HUDEP-2 (cell line): ENCODE results near the gene JAK3.
"Not testable (repeated sequence)": the region's sequence is repeated elsewhere in the genome, so short reads cannot be mapped to it uniquely, and the experiment has no call there.

Experiments
- DNase-seq, 76 experiments: peaks; one replicate each; lab custom pipeline; 2025; ENCODE audit not compliant: unreplicated experiment in 76 of 76; lab: John Stamatoyannopoulos, UW

JAK3 gene

DNA sequence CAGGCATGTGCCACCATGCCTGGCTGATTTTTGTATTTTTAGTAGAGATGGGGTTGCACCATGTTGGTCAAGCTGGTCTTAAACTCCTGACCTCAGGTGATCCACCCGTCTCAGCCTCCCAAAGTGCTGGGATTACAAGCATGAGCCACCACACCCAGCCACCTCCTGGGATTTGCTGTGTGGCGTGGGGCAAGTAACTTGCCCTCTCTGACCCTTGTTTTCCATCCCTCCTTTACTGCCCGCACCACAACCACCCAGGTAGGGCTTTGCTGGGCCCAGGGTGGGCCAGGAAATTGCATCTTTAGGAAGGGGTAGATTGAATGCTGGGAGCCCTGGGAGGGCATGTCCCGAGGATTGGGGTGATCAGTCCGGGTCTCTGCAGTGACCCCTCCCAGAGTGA lies 64.1 kb downstream of the JAK3 start:
- DNase-seq = not testable (repeated sequence)

DNA sequence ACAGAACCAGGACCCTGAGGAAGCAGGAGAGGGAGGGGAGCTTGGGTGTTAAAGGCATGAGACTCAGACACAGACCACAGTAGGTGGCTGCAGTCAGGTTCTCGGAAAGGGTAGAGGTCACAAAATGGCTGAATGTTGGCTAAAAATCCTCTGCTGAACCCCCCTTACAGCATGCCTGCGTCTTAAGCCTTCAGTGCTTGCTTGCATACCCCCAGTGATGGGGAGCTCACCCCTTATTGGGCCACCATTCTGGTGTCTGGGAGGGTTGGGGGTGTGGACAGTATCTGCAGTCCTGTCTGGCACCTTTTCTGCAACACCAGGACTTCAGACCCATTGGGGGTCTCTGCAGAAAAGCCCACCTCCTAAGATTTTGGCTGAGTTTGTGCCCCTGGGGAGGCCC lies 67.0 kb downstream of the JAK3 start:
- no peak for DNase-seq

DNA sequence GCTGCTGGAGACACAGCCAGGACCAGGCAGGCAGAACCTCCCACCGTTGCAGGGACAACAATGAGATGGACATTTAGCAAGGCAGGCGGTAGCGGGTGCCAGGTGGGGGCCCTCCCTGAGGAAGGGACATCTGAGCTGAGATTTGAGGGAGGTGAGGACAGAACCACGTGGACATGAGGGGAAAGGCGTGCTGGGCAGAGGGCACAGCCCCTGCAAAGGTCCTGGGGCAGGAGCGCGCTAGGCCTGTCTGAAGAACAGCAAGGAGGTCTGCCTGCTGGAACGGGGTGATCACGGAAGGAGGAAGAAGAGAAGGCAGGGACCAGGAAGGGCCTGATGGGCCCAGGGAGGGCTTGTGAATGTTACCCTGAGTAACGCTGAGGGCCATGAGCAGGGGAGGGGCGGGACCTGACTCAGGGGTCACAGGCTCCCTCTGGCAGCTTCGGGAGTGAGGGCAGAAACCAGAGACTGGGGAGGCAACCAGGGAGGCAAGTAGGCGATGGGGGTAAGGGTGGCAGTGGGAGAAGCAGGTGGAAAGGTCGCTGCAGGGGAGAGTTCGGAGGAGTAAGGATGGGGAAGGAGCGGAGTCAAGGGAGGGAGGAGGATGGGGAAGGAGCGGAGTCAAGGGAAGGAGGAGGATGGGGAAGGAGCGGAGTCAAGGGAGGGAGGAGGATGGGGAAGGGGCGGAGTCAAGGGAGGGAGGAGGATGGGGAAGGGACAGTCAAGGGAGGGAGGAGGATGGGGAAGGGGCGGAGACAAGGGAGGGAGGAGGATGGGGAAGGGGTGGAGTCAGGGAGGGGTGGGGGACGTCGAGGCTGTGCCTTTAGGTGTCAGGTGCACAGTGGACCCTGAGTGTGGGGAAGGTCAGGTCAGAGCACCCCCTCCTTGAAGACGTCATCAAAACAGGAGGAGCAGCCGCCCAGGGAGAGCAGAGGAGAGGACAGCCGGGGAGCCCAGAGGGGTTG lies 68.5 kb downstream of the JAK3 start:
- peak in 5 of 76 experiments; percentile 10 to 37 (median 28) for DNase-seq

DNA sequence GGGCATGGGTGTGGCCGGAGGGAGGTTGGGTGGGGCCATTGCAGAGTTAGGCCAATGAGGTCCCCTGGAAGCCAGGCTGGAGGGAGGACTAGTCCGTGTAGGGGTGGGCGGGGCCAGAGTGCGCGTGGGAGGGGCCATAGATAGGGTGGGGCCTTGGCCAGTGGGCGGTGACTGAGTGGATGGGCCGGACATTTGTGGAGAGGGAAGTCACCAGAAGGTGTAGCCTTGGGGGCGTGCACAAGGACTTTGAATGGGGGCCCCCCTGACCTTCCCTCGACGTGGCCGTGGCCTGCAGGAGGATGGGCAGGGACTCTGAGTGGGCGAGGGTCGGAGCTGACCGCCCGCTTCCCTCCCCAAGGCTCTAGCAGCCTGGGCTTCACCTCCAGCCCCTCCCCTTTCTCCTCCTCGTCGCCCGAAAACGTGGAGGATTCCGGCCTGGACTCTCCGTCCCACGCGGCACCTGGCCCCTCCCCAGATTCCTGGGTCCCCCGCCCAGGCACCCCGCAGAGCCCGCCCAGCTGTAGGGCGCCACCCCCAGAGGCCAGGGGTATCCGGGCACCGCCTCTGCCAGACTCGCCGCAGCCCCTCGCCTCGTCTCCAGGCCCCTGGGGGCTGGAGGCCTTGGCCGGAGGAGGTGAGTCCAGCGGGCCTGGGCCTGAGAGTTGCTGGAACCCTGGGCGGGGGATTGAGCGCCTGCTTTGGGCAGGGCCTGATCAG lies 69.4 kb downstream of the JAK3 start:
- peak in 67 of 76 experiments; percentile 24 to 91 (median 74) for DNase-seq

DNA sequence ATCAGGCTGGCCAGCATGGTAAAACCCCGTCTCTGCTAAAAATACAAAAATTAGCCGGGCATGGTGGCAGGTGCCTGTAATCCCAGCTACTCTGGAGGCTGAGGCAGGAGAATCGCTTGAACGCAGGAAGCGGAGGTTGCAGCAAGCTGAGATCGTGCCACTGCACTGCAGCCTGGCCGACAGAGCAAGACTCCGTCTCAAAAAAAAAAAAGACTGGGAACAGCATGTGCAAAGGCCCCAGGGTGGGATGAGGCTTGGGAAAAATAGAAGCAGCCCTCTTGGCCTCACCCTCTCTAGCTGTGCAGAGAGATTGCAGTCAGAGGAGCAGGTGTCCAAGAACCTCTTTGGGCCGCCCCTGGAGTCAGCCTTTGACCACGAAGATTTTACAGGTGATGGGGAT lies 69.9 kb downstream of the JAK3 start:
- DNase-seq = not testable (repeated sequence)

DNA sequence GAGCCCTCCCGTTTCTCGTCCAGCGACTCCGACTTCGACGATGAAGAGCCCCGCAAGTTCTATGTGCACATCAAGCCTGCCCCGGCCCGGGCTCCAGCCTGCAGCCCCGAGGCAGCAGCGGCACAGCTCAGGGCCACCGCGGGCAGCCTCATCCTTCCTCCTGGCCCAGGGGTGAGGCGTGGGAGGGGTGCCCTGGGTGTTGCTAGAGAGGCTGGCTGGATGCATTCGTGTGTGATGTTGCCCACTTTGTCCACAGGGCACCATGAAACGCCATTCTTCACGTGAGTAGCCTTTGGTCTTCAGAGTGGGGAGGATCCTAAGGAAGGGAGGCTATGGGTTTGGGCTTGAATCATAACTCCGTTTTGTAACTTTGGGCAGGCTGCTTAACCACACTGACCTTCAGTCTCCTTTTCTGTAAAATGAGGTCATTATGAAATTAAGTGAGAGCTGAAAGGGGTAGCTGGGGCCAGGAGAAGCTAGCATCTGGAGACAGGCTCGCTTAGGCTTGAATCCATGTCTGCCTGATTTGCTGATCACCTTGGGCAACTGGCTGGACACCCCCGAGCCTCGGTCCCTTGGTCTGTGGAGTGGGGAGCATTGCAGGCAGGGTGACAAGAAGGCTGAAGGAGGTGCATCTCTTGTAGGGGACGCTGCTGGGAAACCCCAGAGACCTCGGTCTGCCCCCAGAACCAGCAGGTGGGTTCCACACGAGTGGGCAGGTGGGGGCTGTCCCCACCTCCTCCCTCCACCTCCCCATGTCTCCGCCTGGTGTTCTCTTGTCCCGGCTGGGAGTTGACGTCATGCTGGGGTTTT lies 71.6 kb downstream of the JAK3 start:
- no peak for DNase-seq

DNA sequence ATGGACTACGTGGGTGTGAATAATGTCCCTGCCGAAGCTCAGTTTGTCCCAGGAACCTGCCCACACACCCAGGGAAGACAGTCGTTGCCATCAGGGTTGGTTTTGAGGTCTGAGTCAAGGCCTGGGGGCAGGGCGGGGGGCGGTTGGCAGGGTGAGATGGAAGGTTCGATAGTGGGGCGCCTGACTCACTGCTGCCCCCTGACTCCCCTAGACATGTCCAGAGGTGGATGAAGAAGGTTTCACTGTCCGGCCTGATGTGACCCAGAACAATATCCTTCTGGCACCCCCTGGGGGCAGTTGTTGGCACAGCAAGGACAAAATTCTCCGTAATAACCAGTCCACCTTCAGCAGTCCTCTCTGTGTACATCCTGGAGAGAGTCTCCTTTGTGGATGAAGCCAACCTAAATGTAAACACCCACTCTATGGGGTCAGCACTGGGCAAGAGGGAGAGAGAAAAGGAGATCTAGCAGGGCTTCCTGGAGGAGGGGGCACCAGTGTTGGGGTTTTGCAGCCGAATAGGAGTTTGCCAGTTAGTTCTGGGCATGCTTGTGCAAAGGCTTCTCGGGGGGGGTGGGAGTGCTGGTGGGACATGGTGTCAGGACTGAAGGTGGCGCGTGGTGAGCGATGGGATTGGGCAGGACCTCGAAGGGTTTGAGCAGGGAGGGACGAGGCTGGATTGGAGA lies 72.4 kb downstream of the JAK3 start:
- peak in 64 of 76 experiments; percentile 19 to 86 (median 62) for DNase-seq
